DND-41 (cell line): ENCODE results near the gene NR2F1-AS1.

ENCODE experiments used
- EZH2 ChIP-seq: IDR thresholded peaks from 3 replicates; pipeline ENCODE4 v1.6.1; 2012; ENCODE audit warnings: borderline replicate concordance, low read depth, mild to moderate bottlenecking, moderate library complexity, low read length, inconsistent platforms; ENCODE audit not compliant: severe bottlenecking
- TF ChIP-seq, protein P1 (sequence below): IDR thresholded peaks from 2 replicates; pipeline ENCODE4 v1.5.1; 2012; ENCODE audit warnings: borderline replicate concordance, low read length, moderate library complexity, mild to moderate bottlenecking; ENCODE audit not compliant: poor library complexity, severe bottlenecking; ENCODE audit errors: extremely low read depth

DNA sequence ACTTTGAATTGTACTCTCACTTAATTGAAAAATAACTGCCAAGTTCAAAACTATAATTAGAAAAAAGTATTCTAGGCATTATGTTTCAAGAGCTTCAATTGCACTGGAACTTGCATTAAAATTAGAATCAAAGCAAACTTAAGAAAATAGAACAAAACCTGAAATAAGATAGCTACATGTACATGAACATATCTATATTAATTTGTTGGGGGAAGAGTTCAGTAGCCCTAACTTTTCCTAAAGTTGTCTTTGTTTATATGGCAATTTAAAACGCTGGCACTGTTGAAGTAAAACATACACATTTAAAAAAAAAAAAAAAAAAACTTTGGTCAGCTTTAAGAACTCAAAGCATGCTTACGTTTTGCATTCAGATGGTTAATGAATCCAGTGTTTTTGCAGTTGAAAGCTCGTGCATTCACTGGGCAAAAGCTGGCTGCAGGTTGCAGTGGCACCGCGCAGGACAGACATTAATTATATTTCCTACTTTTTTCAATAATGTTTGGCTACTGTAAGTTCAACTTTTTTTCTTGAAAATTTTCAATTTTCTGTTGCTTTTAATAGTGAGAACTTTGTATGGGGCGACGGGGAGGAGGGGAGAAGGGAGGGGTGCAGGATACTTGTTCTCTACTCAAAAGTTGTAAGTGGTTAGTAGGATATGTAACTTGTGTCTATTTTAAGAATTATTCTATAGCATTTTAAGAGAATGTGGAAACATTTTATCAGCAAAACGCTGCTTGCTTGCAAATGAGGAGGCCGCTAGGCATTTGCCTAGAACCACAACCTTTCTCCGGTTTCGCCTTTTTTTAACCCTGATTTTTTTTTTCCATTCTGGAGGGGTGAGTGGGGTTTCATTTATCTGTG lies 5.9 kb upstream of the NR2F1-AS1 start:
- TF ChIP-seq, protein P1, sequence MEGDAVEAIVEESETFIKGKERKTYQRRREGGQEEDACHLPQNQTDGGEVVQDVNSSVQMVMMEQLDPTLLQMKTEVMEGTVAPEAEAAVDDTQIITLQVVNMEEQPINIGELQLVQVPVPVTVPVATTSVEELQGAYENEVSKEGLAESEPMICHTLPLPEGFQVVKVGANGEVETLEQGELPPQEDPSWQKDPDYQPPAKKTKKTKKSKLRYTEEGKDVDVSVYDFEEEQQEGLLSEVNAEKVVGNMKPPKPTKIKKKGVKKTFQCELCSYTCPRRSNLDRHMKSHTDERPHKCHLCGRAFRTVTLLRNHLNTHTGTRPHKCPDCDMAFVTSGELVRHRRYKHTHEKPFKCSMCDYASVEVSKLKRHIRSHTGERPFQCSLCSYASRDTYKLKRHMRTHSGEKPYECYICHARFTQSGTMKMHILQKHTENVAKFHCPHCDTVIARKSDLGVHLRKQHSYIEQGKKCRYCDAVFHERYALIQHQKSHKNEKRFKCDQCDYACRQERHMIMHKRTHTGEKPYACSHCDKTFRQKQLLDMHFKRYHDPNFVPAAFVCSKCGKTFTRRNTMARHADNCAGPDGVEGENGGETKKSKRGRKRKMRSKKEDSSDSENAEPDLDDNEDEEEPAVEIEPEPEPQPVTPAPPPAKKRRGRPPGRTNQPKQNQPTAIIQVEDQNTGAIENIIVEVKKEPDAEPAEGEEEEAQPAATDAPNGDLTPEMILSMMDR: no peak
- no peak for TF ChIP-seq EZH2
